ENCODE data around the gene ADAMTS15.

GRCh38 chr11:130408901-130409300 lies 39.5 kb upstream of the ADAMTS15 start:
- TF ChIP-seq CTCF (IDR thresholded peaks at IDR 0.05) (no peak), POLR2A (IDR thresholded peaks at IDR 0.05) (no peak)

All from lower leg skin (tissue), 3 donors.